Suprapubic skin (tissue), 4 donors: ENCODE data around the gene LETM1.

Experiments used
- EP300 ChIP-seq: sonication (generic); formaldehyde crosslinking; IDR thresholded peaks from one replicate; pipeline ENCODE4 v1.6.1; 2017; ENCODE audit warnings: antibody characterized with exemption
- POLR2A ChIP-seq, 2 donors: fragments of 450-650 bp; IDR thresholded peaks; one replicate each; pipeline ENCODE4 v1.6.1; 2017; ENCODE audit warnings: antibody characterized with exemption in 2 of 2, mild to moderate bottlenecking in 2 of 2, moderate library complexity in 2 of 2
- POLR2AphosphoS5 ChIP-seq, 3 donors: sonication (generic); formaldehyde crosslinking; IDR thresholded peaks; one replicate each; pipeline ENCODE4 v1.6.1; 2017; ENCODE audit warnings: antibody characterized with exemption in 3 of 3
- TF ChIP-seq, protein P1 (sequence below), 2 donors: fragments of 200-600 bp in 1 of 2; fragments of 450-650 bp in 1 of 2; sonication (generic) in 1 of 2; IDR thresholded peaks; one replicate each; pipeline ENCODE4 v1.5.1; 2016 to 2019; ENCODE audit warnings: antibody characterized with exemption in 2 of 2, mild to moderate bottlenecking in 1 of 2, moderate library complexity in 1 of 2

DNA sequence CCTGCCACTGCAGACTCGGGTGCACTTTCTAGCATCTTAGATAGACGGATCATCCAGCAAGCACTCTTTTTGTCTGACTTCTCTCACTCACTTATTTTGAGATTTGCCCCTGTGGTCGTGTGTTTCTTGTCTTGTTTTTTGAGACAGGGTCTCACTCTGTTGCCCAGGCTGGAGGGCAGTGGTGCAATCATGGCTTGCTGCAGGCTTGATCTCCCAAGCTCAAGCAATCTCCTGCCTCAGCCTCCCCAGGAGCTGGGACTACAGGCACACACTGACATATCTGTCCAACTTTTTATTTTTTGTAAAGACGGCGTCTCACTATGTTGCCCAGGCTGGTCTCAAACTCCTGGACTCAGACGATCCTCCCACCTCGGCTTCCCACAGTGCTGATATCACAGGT is 36.1 kb downstream of the LETM1 start:
- TF ChIP-seq, protein P1, sequence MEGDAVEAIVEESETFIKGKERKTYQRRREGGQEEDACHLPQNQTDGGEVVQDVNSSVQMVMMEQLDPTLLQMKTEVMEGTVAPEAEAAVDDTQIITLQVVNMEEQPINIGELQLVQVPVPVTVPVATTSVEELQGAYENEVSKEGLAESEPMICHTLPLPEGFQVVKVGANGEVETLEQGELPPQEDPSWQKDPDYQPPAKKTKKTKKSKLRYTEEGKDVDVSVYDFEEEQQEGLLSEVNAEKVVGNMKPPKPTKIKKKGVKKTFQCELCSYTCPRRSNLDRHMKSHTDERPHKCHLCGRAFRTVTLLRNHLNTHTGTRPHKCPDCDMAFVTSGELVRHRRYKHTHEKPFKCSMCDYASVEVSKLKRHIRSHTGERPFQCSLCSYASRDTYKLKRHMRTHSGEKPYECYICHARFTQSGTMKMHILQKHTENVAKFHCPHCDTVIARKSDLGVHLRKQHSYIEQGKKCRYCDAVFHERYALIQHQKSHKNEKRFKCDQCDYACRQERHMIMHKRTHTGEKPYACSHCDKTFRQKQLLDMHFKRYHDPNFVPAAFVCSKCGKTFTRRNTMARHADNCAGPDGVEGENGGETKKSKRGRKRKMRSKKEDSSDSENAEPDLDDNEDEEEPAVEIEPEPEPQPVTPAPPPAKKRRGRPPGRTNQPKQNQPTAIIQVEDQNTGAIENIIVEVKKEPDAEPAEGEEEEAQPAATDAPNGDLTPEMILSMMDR (IDR thresholded peaks at IDR 0.05) = no peak
- TF ChIP-seq POLR2AphosphoS5 (IDR thresholded peaks at IDR 0.05) = no peak
- no peak for TF ChIP-seq POLR2A (IDR thresholded peaks at IDR 0.05)
- TF ChIP-seq EP300 = no peak
